HepG2 (cell line): ENCODE data around the gene MBLAC1. TPM values are rescaled to one million over a fixed set of nuclear protein-coding genes. Genes with fewer than 3 reads are reported as not detected.
A peak's percentile ranks its signal among the peaks of the same experiment; 100 is the strongest.

Experiments
- CENPX ChIP-seq: sonication (generic); formaldehyde crosslinking; IDR thresholded peaks from 2 replicates; pipeline ENCODE4 v1.9.0; 2021; ENCODE audit warnings: mild to moderate bottlenecking, missing genetic modification reagents, moderate library complexity
- GABPB1 ChIP-seq: IDR thresholded peaks from 2 replicates; pipeline ENCODE4 v1.6.1; 2016; ENCODE audit warnings: mild to moderate bottlenecking, missing genetic modification reagents, moderate library complexity, missing compliant biosample characterization
- XRCC5 ChIP-seq: fragments of 200-400 bp; formaldehyde crosslinking; optimal IDR thresholded peaks from 2 replicates; pipeline ENCODE3; 2017; ENCODE audit warnings: mild to moderate bottlenecking, low read length
- ZNF121 ChIP-seq: sonication (generic); formaldehyde crosslinking; IDR thresholded peaks from 2 replicates; pipeline ENCODE4 v1.5.0; 2020; ENCODE audit warnings: mild to moderate bottlenecking, missing genetic modification reagents
- polyA plus RNA-seq, 8 experiments: library from polyadenylated mRNA; depleted of rRNA in 3 of 8; stranded (reverse) in 7 of 8; unstranded in 1 of 8; fragments of >200 nt; fragmentation: Illumina TruSeq in 4 of 8; extraction: Trizol in 4 of 8; gene quantifications; 2 replicates each; pipeline versions ENCODE4 v1.2.1 to v1.2.3, GENCODE V29; 2011 to 2016; ENCODE audit warnings: low read depth in 4 of 8, missing spikeins in 1 of 8, mixed read lengths in 1 of 8; ENCODE audit not compliant: insufficient read depth in 1 of 8
- total RNA-seq, 5 experiments: library from RNA; depleted of rRNA; stranded (reverse); fragments of >200 nt; fragmentation: Illumina TruSeq; extraction: Trizol; gene quantifications; 2 replicates each; pipeline ENCODE4 v1.2.3, GENCODE V29; 2016; ENCODE audit warnings: low read depth in 1 of 5
- TF ChIP-seq, protein P1 (sequence below): sonication (generic); formaldehyde crosslinking; IDR thresholded peaks from 2 replicates; pipeline ENCODE4 v1.9.0; 2022; ENCODE audit warnings: missing genetic modification reagents, mild to moderate bottlenecking, borderline replicate concordance
- TF ChIP-seq, protein P2 (sequence below): sonication (generic); formaldehyde crosslinking; IDR thresholded peaks from 2 replicates; pipeline ENCODE4 v1.4.0; 2020; ENCODE audit warnings: missing genetic modification reagents
- TF ChIP-seq, protein P3 (sequence below): sonication (generic); formaldehyde crosslinking; IDR thresholded peaks from 2 replicates; pipeline ENCODE4 v1.4.0; 2020; ENCODE audit warnings: mild to moderate bottlenecking, low read depth, missing genetic modification reagents
- TF ChIP-seq, protein P4 (sequence below): sonication (generic); formaldehyde crosslinking; IDR thresholded peaks from 2 replicates; pipeline ENCODE4 v1.5.1; 2020; ENCODE audit warnings: mild to moderate bottlenecking, missing genetic modification reagents, moderate library complexity

Gene MBLAC1
- total and polyA plus RNA-seq, 2 of the 13 experiments (the other 11 are each of a cell fraction or from before 2014, with no cell fraction given), result 0.79 to 2.1 TPM

DNA sequence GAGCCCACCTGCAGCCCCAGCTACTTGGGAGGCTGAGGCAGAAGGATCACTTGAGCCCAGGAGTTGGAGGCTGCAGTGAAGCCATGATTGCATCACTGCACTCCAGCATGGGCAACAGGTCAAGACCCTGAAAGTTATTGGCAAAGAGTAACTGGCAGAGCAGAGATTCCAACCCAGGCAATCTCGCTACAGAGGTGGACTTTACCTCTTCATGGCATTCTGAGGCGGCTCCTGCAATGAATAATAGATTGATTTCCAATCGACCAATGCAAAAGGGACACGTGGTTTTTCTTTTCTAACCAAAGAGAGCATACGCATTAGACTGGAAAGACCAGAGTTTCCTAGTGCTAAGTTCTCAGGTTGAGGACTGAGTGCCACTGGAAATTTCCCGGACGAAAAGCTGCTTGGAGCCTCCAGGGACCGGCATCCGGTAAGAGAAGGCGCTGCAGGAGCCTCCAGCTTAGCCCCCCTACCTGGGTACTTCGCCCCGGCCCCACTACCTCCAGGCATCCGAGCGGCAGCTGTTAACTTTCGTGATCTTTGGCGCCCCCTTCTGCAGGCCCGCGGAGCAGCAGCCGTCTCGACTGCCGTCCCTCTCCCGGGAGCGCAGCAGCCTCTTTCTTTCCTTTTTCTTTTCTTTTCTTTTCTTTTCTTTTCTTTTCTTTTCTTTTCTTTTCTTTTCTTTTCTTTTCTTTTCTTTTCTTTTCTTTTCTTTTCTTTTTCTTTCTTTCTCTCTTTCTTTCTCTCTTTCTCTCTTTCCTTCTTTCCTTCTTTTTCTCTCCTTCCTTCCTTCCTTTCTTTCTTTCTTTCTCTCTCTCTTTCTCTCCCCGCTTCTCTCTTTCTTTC lies 4.1 kb downstream of the MBLAC1 start (continued):
- TF ChIP-seq GABPB1 (CRISPR knock-in tag), result peak; percentile 46; the same call in 1 of the 2 replicates
- TF ChIP-seq, protein P1, sequence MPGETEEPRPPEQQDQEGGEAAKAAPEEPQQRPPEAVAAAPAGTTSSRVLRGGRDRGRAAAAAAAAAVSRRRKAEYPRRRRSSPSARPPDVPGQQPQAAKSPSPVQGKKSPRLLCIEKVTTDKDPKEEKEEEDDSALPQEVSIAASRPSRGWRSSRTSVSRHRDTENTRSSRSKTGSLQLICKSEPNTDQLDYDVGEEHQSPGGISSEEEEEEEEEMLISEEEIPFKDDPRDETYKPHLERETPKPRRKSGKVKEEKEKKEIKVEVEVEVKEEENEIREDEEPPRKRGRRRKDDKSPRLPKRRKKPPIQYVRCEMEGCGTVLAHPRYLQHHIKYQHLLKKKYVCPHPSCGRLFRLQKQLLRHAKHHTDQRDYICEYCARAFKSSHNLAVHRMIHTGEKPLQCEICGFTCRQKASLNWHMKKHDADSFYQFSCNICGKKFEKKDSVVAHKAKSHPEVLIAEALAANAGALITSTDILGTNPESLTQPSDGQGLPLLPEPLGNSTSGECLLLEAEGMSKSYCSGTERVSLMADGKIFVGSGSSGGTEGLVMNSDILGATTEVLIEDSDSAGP, result peak; percentile 62; the same call in 1 of the 2 replicates
- TF ChIP-seq XRCC5, result peak; percentile 59
- TF ChIP-seq, protein P2, sequence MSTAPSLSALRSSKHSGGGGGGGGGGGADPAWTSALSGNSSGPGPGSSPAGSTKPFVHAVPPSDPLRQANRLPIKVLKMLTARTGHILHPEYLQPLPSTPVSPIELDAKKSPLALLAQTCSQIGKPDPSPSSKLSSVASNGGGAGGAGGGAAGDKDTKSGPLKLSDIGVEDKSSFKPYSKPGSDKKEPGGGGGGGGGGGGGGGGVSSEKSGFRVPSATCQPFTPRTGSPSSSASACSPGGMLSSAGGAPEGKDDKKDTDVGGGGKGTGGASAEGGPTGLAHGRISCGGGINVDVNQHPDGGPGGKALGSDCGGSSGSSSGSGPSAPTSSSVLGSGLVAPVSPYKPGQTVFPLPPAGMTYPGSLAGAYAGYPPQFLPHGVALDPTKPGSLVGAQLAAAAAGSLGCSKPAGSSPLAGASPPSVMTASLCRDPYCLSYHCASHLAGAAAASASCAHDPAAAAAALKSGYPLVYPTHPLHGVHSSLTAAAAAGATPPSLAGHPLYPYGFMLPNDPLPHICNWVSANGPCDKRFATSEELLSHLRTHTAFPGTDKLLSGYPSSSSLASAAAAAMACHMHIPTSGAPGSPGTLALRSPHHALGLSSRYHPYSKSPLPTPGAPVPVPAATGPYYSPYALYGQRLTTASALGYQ (CRISPR knock-in tag), result no peak
- peak; percentile 85 for TF ChIP-seq ZNF121 (CRISPR knock-in tag)
- TF ChIP-seq CENPX, result no peak
- TF ChIP-seq, protein P3, sequence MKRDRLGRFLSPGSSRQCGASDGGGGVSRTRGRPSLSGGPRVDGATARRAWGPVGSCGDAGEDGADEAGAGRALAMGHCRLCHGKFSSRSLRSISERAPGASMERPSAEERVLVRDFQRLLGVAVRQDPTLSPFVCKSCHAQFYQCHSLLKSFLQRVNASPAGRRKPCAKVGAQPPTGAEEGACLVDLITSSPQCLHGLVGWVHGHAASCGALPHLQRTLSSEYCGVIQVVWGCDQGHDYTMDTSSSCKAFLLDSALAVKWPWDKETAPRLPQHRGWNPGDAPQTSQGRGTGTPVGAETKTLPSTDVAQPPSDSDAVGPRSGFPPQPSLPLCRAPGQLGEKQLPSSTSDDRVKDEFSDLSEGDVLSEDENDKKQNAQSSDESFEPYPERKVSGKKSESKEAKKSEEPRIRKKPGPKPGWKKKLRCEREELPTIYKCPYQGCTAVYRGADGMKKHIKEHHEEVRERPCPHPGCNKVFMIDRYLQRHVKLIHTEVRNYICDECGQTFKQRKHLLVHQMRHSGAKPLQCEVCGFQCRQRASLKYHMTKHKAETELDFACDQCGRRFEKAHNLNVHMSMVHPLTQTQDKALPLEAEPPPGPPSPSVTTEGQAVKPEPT, result no peak
- TF ChIP-seq, protein P4, sequence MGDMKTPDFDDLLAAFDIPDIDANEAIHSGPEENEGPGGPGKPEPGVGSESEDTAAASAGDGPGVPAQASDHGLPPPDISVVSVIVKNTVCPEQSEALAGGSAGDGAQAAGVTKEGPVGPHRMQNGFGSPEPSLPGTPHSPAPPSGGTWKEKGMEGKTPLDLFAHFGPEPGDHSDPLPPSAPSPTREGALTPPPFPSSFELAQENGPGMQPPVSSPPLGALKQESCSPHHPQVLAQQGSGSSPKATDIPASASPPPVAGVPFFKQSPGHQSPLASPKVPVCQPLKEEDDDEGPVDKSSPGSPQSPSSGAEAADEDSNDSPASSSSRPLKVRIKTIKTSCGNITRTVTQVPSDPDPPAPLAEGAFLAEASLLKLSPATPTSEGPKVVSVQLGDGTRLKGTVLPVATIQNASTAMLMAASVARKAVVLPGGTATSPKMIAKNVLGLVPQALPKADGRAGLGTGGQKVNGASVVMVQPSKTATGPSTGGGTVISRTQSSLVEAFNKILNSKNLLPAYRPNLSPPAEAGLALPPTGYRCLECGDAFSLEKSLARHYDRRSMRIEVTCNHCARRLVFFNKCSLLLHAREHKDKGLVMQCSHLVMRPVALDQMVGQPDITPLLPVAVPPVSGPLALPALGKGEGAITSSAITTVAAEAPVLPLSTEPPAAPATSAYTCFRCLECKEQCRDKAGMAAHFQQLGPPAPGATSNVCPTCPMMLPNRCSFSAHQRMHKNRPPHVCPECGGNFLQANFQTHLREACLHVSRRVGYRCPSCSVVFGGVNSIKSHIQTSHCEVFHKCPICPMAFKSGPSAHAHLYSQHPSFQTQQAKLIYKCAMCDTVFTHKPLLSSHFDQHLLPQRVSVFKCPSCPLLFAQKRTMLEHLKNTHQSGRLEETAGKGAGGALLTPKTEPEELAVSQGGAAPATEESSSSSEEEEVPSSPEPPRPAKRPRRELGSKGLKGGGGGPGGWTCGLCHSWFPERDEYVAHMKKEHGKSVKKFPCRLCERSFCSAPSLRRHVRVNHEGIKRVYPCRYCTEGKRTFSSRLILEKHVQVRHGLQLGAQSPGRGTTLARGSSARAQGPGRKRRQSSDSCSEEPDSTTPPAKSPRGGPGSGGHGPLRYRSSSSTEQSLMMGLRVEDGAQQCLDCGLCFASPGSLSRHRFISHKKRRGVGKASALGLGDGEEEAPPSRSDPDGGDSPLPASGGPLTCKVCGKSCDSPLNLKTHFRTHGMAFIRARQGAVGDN, result peak; percentile 75
